Endometrial microvascular endothelial cells (primary cell): ENCODE results near the gene CYP21A2. TPM values are rescaled to one million over a fixed set of nuclear protein-coding genes. Genes with fewer than 3 reads are reported as not detected.
"Not testable (repeated sequence)": the region's sequence is repeated elsewhere in the genome, so short reads cannot be mapped to it uniquely, and the experiment has no call there.

Experiments
- in situ Hi-C: cut with HindIII; loops from 2 replicates; pipeline ENCODE4 v1.10.0; 2017; ENCODE audit warnings: low sequenced_read_pairs, low pct_unique_long_range_greater_than_20kb; ENCODE audit errors: inconsistent ontology term
- total RNA-seq: library from RNA; depleted of rRNA; stranded (reverse); fragments of >200 nt; gene quantifications from one replicate; pipeline ENCODE4 v1.2.3, GENCODE V29; 2015; ENCODE audit errors: inconsistent ontology term

The CYP21A2 gene
- not detected for total RNA-seq

DNA sequence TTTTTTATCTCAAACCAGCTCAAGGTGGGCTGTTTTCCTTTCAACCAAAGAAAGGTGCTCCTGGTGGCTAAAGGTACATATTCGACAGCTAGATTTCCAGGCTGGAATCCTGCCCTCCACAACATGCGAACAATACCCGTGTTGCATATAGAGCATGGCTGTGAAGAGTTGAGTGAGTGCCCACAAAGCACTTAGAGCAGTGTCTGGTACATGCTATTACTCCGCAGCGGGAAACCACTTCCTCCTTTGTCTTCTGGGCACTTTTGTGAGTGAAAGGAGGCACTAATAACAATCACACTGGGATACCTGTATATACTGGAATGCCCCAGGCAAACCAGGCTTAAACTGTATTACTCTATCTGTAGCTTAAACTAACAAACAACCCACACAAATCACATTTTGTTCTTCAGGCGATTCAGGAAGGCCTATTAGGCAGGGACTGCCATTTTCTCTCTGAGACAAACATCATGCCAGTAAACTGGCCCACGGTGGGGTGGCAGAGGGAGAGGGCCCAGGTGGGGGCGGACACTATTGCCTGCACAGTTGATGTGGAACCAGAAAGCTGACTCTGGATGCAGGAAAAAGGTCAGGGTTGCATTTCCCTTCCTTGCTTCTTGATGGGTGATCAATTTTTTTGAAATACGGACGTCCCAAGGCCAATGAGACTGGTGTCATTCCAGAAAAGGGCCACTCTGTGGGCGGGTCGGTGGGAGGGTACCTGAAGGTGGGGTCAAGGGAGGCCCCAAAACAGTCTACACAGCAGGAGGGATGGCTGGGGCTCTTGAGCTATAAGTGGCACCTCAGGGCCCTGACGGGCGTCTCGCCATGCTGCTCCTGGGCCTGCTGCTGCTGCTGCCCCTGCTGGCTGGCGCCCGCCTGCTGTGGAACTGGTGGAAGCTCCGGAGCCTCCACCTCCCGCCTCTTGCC is at the start of gene CYP21A2:
Gene CYP21A2 (plus strand): TSS at position 818 of the 927 bp plus-strand sequence. CDS start 8 bp downstream, at position 826.
- in situ Hi-C loops, result not testable (repeated sequence)

DNA sequence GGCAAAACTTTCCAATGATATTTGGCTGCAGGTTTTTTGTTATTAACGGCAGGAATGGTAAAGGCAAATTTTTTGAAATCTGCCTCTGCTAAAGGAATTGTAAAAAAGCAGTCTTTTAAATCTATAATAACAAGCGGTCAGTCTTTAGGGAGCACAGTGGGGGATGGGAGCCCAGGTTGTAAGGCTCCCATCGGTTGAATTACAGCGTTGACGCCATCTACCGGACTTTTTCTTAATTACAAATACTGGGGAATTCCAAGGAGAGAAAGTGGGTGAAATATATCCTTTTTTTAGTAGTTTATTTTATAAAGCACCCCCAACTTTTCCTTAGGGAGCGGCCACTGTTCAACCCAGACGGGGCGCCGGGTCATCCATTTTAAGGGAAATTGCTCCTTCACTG is 48.9 kb upstream of the CYP21A2 start:
- in situ Hi-C loops, result not testable (repeated sequence)

DNA sequence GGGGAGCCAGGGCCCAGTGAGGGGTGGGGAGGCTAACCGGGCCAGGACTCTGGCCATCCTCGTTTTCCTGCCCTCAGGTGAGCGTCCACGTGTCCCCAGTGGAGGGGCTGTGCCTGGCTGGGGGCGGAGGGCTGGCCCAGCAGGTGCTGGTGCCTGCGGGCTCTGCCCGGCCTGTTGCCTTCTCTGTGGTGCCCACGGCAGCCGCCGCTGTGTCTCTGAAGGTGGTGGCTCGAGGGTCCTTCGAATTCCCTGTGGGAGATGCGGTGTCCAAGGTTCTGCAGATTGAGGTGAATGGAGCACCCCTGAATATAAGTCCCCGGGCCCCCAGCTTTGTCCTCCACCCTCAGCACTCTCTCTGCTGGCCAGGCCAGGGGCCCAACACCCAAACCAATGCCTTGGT is 43.8 kb upstream of the CYP21A2 start:
- in situ Hi-C loops, result not testable (repeated sequence)

DNA sequence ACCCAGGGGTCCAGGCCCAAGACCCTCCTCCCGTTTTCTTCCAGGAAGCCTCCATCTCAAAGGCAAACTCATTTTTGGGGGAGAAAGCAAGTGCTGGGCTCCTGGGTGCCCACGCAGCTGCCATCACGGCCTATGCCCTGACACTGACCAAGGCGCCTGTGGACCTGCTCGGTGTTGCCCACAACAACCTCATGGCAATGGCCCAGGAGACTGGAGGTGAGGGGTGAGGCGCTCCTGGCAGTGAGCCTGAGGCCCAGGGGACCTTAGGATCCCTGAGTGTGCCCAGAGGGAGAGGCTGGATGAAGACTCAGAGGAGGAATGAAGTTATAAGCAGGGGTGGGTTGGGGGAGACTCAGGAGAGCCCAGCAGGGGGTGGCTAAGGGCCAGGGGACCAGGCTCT is 41.8 kb upstream of the CYP21A2 start:
- in situ Hi-C loops, result not testable (repeated sequence)

DNA sequence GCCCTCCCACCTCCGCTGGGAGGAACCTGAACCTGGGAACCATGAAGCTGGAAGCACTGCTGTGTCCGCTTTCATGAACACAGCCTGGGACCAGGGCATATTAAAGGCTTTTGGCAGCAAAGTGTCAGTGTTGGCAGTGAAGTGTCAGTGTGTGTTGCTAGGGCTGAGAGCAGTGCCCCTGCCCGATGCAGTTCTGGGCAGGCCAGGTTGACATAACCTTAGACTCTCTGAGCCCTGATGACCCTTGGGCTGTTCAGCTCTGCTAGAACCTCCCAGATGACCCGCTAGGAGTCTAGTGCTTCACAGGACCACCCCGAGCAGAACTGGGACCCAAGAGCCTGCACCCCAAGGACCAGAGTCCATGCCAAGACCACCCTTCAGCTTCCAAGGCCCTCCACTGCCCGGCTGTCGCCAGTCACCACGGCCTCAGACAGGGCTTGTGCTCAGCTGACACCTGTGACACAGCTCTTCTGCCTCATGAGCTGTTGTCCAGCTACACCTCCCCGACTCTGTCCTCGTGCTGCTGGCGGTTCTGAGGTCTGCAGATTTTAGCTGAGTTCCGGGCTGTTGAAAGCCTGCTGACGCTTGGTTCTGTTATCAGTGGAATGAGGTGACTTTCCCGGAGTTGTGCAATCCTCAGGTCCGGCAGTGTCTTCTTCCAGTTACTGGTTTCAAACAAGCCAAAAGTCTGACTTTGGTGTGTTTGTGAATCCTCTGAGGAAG is 35.5 kb upstream of the CYP21A2 start:
- in situ Hi-C loops, result not testable (repeated sequence)

DNA sequence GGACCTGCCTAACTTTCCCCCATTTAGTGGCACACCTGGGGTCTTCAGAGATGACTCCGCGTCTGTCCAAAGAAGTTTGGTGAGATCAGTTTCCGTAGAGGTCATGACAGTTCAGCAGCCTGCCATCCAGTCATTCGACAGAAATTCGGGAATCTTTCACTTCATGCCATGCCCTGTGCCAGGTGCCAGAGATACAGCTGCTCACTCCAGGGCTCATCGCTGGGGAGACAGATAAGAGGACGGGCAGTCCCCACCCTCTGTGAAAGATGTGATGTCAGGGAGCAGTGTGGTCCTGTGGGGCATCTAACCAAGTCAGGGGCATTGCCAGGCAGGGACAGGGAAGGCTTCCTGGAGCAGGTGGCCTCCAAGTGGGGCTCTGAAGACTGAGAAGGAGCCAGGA is 34.9 kb upstream of the CYP21A2 start:
- in situ Hi-C loops, result not testable (repeated sequence)

DNA sequence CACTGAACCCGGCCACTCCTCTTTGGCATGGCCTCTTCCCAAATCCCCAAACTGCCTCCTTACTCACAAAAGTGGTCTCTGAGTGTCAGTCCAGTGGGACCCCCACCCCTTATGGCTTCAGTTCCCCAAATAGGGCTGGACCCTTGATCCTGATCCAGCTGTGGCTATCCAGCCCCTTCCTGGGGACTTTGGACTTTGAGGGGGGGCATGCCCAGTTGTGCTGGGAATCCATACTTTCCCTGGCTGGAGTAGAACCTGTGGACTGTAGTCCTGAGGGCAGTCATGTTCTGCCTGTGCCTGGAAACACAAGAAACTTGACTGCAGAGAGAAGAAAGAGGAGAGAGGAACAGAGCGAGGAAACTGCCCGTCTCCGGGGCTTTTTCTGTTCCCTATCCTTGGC is 33.8 kb upstream of the CYP21A2 start:
- in situ Hi-C loops, result not testable (repeated sequence)

DNA sequence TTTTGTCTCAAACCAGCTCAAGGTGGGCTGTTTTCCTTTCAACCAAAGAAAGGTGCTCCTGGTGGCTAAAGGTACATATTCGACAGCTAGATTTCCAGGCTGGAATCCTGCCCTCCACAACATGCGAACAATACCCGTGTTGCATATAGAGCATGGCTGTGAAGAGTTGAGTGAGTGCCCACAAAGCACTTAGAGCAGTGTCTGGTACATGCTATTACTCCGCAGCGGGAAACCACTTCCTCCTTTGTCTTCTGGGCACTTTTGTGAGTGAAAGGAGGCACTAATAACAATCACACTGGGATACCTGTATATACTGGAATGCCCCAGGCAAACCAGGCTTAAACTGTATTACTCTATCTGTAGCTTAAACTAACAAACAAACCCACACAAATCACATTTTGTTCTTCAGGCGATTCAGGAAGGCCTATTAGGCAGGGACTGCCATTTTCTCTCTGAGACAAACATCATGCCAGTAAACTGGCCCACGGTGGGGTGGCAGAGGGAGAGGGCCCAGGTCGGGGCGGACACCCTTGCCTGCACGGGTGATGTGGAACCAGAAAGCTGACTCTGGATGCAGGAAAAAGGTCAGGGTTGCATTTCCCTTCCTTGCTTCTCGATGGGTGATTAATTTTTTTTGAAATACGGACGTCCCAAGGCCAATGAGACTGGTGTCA is 33.2 kb upstream of the CYP21A2 start:
- in situ Hi-C loops, result not testable (repeated sequence)

DNA sequence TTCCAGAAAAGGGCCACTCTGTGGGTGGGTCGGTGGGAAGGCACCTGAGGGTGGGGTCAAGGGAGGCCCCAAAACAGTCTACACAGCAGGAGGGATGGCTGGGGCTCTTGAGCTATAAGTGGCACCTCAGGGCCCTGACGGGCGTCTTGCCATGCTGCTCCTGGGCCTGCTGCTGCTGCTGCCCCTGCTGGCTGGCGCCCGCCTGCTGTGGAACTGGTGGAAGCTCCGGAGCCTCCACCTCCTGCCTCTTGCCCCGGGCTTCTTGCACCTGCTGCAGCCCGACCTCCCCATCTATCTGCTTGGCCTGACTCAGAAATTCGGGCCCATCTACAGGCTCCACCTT is 32.7 kb upstream of the CYP21A2 start:
- in situ Hi-C loops, result not testable (repeated sequence)

DNA sequence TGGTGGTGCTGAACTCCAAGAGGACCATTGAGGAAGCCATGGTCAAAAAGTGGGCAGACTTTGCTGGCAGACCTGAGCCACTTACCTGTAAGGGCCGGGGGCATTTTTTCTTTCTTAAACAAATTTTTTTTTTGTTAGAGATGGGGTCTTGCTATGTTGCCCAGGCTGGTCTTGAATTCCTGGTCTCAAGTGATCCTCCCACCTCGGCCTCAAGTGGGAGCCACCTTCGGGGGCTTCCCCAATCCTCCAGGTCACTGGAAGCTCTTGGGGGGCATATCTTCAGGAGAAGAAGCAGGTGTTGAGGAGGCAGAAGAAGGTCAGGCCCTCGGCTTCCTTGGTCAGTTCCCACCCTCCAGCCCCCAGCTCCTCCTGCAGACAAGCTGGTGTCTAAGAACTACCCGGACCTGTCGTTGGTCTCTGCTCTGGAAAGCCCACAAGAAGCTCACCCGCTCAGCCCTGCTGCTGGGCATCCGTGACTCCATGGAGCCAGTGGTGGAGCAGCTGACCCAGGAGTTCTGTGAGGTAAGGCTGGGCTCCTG is 32.2 kb upstream of the CYP21A2 start:
- in situ Hi-C loops, result not testable (repeated sequence)

DNA sequence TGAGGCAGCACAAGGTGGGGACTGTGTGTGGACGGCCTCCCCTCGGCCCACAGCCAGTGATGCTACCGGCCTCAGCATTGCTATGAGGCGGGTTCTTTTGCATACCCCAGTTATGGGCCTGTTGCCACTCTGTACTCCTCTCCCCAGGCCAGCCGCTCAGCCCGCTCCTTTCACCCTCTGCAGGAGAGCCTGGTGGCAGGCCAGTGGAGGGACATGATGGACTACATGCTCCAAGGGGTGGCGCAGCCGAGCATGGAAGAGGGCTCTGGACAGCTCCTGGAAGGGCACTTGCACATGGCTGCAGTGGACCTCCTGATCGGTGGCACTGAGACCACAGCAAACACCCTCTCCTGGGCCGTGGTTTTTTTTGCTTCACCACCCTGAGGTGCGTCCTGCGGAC is 31.1 kb upstream of the CYP21A2 start:
- in situ Hi-C loops, result not testable (repeated sequence)

DNA sequence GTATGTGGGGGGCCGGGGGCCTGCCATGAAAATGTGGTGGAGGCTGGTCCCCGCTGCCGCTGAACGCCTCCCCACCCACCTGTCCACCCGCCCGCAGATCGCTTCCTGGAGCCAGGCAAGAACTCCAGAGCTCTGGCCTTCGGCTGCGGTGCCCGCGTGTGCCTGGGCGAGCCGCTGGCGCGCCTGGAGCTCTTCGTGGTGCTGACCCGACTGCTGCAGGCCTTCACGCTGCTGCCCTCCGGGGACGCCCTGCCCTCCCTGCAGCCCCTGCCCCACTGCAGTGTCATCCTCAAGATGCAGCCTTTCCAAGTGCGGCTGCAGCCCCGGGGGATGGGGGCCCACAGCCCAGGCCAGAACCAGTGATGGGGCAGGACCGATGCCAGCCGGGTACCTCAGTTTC is 30.2 kb upstream of the CYP21A2 start:
- in situ Hi-C loops, result not testable (repeated sequence)

DNA sequence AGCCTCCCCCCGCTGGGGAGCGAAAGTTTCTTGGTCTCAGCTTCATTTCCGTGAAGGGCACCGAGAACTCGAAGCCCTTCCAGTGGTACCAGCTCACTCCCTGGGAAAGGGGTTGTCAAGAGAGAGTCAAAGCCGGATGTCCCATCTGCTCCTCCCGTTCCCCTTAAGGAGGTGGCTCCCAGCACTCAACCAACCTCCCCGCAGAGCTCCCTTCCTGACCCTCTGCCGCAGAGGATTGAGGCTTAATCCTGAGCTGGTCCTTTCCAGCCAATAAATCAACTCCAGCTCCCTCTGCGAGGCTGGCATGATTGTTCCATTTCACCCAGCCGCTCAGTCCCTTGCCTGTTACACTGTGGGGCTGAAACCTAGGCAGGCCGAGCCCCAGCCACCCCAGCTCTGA is 29.6 kb upstream of the CYP21A2 start:
- in situ Hi-C loops, result not testable (repeated sequence)

DNA sequence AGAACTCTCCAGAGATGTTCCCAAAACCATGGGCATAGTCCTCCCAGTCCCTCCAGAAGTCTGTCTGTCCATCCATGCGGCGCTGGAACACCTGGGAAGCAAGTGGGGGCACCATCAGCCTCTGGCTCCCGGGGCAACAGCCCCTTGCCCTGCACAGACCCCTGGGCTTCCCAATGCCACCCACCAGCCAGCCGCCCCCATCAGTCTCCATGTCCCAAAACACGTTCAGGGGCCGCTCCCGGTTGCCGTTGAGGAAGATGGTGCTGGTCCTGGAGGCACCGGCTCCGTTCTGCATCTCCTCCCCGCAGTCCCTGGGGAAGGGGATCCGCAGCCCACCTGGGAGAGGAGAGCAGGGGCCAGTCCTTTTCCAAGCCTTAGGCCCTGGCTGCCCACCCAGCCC is 28.7 kb upstream of the CYP21A2 start:
- in situ Hi-C loops, result not testable (repeated sequence)

DNA sequence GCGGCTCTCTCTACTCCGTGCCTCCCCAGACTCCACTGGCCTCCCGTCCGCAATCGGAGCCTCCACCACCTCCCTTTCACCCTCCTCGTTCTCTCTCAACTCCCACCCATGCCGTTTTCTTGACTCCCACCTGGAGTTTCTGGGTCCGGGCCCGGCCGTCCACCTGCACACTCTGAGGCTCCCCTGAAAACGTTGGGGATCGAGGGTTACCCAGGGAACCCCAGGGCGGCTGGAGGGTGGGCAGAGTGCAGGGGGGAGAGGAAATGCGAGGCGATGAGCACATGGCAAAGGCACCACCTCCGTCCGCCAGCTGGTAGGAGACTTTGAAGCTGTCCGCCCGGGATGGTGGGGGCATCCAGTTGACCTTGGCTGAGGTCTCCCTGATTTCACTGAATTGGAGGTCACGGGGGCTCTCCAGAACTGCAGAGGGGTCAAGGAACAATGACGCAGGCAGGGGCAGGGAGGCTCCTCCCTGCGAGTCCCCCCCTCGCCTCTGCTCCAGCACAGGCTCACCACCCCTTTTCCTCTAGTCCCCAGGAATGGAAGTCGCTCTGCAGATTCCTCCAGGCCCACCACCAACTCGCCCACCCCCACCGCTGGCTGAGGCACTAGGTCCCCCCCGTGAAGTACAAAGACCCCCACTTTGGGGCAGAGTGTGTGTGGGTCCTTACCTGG is 27.2 kb upstream of the CYP21A2 start:
- in situ Hi-C loops, result not testable (repeated sequence)

DNA sequence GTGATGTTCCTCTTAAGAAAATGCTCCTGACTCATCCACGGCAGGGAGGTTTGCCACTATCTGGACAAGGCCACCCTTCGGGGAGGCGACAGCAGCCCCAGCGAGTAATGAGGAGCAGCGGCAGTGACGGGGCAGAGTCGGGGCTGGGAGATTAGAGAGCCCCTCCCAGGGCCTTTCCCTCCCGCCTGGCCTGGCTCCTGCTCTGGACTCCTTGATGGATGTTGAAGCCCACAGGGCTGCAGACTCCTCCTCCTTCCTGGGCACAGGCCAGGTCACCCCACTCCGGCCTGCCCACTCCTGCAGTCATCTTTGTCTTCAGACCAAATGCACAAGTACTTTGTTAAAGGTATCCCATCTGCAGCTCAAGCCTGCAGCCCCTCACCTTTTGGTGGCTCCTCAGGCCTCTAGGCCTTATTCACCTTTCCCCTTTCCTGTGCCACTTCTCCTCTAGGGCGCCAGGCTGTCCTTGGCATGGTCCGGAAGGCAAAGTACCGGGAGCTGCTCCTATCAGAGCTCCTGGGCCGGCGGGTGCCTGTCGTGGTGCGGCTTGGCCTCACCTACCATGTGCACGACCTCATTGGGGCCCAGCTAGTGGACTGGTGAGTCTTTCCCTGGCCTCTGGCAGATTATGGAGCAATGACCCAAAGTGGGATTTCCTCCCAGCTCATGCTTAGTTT is 25.1 kb upstream of the CYP21A2 start:
- in situ Hi-C loops, result not testable (repeated sequence)

DNA sequence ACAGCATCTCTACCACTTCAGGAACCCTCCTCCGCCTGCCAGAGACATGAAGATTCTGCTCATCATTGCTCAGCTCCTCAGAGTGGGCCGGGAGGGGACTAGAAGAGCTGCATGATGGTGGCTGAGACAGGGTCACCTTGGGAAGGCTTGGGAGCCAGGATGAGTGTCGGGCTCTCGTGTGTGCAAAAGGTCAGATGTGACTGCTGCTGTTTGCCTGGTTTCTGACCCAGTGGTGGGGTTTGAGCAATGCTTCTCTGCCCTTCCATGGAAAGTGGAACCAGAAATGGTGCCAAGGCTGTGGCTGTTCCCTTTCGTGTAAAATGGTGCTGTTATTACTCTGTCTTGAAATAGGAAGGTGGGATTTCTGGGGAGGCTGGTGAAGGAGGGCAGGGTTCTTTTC is 24.5 kb upstream of the CYP21A2 start:
- in situ Hi-C loops, result not testable (repeated sequence)

DNA sequence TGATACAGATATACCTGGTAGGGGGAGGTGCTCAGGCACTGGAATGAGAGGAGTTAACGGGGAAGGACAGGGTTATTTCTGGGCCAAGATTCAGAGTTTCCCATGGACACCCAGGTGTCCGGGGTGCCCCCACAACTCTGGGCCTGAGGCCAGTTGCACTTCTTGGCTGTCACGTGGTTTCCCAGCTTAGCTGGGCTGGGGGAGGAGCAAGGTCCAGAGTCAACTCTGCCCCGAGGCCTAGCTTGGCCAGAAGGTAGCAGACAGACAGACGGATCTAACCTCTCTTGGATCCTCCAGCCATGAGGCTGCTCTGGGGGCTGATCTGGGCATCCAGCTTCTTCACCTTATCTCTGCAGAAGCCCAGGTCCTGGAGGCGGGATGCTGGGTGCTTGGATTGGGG is 23.7 kb upstream of the CYP21A2 start, which contains the start of gene C4B:
Gene C4B (plus strand): TSS at position 249 of the 400 bp plus-strand sequence. CDS start 51 bp downstream, at position 300.
- in situ Hi-C loops, result not testable (repeated sequence)
